HG03342 (cell line): ENCODE results near the gene RNPEPL1.
"Not testable (repeated sequence)": the region's sequence is repeated elsewhere in the genome, so short reads cannot be mapped to it uniquely, and the experiment has no call there.

Source experiments
- ATAC-seq: cut with Tn5 transposase; IDR thresholded peaks from one replicate; pipeline ENCODE4 v1.9.1; 2021; ENCODE audit warnings: mild to moderate bottlenecking, moderate library complexity; ENCODE audit not compliant: unreplicated experiment

Gene RNPEPL1

GRCh38 chr2:240532031-240532775 is 36.1 kb upstream of the RNPEPL1 start:
- no peak for ATAC-seq

- ATAC-seq = no peak
Measured at GRCh38 chr2:240538031-240538780, 30.1 kb upstream of the RNPEPL1 start.

GRCh38 chr2:240539101-240539500 is 29.2 kb upstream of the RNPEPL1 start:
- not testable (repeated sequence) for ATAC-seq

GRCh38 chr2:240539906-240540305 is 28.4 kb upstream of the RNPEPL1 start:
- no peak for ATAC-seq

- no peak for ATAC-seq
Measured at GRCh38 chr2:240551288-240551687, 17.0 kb upstream of the RNPEPL1 start.

GRCh38 chr2:240551811-240552210 is 16.5 kb upstream of the RNPEPL1 start:
- no peak for ATAC-seq

GRCh38 chr2:240553956-240554480 is 14.3 kb upstream of the RNPEPL1 start:
- ATAC-seq = no peak

GRCh38 chr2:240554767-240555493 is 13.4 kb upstream of the RNPEPL1 start:
- ATAC-seq = no peak

GRCh38 chr2:240555541-240556250 is 12.6 kb upstream of the RNPEPL1 start:
- no peak for ATAC-seq

- ATAC-seq = no peak
Measured at GRCh38 chr2:240556553-240557100, 11.7 kb upstream of the RNPEPL1 start.

- no peak for ATAC-seq
Measured at GRCh38 chr2:240557101-240557751, 11.1 kb upstream of the RNPEPL1 start.

GRCh38 chr2:240557808-240558207 is 10.5 kb upstream of the RNPEPL1 start, which contains the start of gene ANKMY1:
Gene ANKMY1 (minus strand): TSS chr2:240557988. CDS start chr2:240557335, 653 bp downstream.
- no peak for ATAC-seq

- no peak for ATAC-seq
Measured at GRCh38 chr2:240558236-240558761, 10.0 kb upstream of the RNPEPL1 start.

- ATAC-seq = no peak
Measured at GRCh38 chr2:240559286-240559685, 9.0 kb upstream of the RNPEPL1 start.

GRCh38 chr2:240560084-240560479 is 8.2 kb upstream of the RNPEPL1 start, which contains the start of gene DUSP28:
Gene DUSP28 (plus strand): TSS chr2:240560357. CDS start chr2:240560685, 328 bp downstream.
- ATAC-seq = peak; percentile 51

GRCh38 chr2:240560480-240561324 is 7.6 kb upstream of the RNPEPL1 start:
- ATAC-seq = peak; percentile 60

- no peak for ATAC-seq
Measured at GRCh38 chr2:240561325-240561971, 6.8 kb upstream of the RNPEPL1 start.

GRCh38 chr2:240563231-240563630 is 5.1 kb upstream of the RNPEPL1 start:
- ATAC-seq = not testable (repeated sequence)
